Measurements from ENCODE around the gene MCTP1.
"Not testable (repeated sequence)": the region's sequence is repeated elsewhere in the genome, so short reads cannot be mapped to it uniquely, and the experiment has no call there.

Gene MCTP1

DNA sequence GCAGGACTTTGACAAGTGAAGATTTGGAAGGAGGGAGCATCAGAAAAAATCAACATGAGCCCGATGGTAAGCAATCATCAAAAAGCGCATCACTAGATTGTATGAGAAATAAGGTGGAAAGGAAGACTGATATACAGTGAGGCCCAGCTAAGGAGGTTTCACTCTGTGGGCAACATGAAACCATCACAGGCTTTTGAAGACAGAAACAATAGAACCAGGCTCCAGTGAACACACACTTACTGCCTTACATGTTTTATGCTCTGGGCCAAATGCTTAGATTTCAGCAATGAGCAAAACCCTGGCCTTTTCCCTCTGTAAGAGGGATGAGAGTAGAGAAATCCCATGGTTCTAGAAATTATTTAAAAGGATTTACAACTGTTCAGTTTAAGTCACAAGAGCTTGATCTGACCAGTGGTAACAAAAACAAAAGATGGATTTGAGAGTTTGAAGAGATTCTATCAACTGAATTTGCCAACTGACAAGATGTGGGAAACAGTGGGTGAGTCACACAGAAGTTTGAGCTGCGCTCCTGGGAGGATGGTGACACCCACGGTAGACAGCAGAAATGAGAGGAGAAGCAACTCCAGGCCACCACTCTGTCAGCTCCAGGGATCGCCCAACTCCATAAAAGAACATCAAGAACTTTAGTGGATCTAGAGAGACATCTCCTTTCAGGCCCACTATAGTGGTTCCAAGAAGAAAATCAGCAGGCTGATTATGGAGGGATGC lies 261.8 kb downstream of the MCTP1 start:
- DNase-seq = no peak

DNA sequence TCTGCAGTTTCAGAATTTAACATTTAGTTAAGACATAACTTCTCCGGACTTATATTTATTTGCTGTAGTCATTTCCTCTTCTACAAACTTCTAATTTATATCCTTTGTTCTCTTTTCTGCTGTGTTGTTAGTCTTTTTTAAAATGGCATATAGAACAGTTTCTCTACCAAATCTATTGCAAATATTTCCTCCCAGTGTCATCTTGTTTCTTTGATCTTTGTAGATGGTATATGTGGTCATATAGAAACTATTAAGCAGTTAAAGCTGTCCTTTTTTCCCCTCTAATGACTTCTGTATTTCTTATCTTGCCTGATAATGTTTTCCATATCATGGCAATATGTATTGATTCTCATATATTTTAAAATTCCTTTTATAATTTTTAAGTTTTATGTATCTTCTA lies 264.5 kb downstream of the MCTP1 start:
- no peak for DNase-seq

DNA sequence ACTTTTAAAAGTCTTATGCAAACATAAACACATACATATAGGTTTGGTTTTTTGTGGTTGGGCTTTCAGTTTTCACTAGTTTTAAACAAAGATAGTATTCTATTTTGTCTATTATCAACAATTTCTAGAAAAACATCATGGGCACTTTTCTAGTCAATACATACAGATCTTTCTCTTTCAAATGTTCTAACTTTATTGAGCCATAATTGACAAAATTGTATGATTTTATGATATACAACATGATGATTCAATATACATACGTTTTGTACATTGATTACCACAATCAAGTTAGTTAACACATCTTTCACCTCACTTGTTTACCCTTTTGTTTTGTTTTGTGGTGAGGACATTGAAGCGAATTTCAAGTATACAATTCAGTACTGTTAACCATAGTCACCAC lies 265.9 kb downstream of the MCTP1 start:
- no peak for DNase-seq

DNA sequence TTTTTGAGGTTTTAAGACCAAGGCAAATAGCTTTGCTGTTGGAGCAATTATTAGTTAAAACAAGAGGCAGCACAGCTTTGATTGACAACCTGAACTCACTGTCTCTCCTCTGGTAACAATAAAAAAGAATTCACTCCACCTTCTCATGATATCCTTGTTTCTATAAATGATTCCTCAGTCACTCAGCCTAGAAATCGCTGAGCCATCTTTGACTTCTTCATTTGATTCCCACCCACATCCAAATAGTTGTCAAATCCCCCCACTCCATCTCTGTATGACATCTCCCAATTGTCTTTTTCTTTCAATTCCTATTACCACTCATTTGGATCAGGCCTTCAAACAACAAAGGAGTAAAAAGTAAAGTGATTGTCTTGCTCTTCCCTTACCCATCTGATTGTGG lies 266.4 kb downstream of the MCTP1 start:
- DNase-seq = no peak

DNA sequence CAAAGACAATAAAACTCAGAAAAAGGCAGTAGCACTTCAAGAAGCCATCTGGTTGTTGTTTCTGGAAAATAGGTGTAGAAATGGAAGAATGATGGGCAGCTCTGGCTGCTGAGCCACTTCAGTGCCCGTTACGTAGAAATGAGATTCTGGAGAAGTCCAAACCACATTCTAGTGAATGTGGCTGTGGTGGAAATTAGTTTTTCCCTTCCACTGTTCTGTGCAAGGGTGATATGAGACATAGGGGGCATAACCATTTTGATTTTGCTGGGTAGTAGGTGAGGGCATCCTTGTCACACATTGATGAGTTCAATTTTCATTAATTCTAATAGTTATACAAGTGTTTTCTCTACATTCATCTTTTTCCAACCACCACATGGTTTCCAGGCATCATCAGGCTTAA lies 275.1 kb downstream of the MCTP1 start:
- no peak for DNase-seq

DNA sequence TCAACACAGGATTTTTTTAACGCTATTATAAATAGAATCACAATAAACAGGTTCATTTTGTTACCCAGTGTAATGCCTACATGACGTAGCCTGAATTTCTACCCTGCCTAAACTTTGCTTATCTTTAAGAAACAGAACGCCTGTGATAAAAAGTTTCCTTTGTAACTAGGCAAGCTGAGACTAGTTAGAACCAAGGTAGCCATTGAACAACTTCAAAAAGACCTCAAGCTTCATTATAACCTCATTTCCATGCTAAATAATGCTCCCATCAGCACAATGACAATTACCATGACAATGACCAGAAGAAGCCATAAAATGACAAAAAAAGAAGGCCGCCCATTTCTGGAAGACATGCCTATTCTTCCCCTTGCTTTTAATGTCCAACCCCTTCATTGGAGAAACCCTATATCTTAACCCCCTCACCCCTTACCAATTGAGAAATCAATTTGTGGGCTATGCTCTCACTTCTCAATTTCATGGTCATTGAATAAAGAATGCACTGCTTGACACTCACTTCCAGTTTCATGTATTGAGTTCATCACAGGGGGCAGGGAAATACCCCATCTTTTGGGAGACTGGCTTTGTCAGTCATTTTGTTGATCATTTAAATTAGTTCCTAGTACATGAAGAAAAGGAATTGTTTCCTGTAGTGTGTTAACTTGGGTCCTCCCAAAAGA lies 276.8 kb downstream of the MCTP1 start:
- DNase-seq = no peak

DNA sequence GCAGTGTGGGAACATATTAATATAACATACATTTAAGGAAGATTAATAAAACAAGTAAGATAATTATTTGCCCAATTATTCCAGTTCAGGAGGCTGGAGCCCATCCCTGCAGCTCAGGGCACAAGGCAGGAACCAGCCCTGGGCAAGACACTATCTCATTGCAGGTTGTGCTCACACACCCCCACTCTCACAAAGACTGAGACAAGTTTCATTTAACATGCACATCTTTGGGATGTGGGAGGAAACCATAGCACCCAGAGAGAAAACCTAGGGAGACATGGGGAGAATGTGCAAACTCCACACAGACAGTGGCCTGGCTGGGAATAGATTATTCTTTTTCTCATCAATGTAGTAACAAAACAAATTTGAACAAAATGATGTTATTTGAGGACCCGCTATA lies 279.1 kb downstream of the MCTP1 start:
- DNase-seq = no peak

DNA sequence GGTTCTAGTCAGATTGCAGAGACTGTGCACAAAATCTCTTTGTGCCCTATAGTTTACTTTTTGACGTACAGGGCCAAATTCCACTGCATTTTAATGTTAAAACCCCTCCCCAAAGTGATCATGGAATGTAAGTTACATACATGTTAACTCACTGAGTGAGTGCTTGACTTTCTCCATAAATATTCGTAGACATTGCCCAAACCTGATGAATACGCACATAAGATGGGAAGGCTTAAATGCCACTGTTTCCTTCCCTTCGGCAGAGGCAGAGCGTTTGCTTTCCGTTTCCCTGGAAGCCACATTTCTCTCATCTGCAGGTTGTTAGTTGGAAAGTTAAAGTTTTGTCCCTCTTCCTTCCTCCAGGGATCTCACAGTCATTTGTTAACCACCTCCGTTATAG lies 286.2 kb downstream of the MCTP1 start:
- DNase-seq = no peak

DNA sequence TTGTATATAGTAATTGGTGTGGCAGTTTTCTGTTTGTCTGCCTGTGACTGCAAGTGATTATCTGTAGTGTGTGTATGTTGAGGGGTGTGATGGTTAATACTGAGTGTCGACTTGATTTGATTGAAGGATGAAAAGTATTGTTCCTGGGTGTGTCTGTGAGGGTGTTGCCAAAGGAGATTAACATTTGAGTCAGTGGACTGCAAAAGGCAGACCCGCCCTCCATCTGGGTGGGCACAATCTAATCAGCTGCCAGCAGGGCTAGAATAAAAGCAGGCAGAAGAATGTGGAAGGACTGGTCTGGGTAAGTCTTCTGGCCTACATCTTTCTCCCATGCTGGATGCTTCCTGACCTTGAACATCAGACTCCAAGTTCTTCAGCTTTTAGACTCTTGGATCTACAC lies 290.4 kb downstream of the MCTP1 start:
- DNase-seq = not testable (repeated sequence)

DNA sequence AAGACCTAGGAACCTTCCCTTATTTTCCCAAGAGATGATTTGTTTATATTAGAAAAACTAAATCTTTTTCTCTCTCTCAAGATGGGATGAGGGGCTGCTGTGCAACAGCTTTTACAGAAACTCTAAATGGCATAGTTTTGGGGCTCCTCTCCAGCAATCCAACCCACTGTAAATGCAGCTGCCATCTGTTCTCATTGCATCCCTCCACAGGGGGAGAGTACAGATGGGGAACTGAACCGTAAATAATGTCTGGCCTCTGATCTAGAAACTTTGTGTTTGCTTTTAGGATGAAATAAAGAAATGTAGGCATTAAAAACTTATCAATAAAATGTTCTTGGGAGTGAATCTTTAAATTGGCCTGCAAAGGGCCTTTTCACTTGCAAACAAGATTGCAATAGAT lies 291.4 kb downstream of the MCTP1 start:
- no peak for DNase-seq

DNA sequence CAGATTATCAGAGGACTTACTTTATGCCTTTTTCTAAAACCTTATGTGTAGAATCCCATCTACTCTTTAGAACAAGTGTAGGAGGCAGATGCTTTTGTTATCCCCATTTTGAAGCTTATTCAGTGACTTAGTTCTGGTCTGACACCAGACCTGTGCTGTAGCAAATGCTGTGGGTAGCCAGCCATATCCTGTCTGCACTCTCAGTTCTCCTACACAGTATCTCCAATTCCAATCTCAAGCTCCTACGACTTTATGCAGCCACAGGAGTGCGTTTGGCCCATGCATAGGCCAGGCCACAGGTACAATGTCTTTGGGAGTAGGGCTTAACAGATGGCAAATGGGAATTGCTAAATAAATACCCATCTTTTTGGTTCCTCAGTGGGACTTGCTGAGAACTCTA lies 292.6 kb downstream of the MCTP1 start:
- DNase-seq = no peak

DNA sequence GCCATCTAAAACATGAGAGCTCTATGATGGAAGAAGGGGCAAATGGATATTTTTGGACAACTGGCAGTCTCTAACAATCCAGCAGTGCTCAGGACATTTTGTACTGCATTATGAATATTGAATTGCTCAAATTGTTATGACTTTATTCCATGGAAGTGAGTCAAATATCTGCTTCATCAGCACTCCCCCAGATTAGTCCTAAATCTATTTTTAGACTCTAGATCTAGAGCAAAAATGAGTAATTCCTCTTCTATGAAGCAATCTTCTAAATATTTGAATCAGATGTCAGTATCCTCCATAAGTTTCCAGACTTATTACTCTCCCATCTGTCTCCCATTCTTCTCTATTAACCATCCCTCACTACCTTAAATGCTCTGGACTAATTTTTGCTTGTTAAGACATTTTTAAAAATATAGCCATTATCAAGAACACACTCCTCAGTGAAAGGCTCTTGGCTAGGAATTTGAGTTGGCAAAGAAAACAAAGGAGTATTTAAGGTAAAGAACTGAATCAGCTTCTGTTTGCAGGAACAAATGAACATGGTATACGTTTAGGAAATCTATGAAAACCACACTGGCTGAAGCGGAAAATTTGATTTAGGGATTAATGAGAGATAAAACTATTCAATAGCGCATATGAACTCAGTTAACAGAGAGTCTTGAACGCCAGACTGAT lies 300.9 kb downstream of the MCTP1 start:
- no peak for DNase-seq

DNA sequence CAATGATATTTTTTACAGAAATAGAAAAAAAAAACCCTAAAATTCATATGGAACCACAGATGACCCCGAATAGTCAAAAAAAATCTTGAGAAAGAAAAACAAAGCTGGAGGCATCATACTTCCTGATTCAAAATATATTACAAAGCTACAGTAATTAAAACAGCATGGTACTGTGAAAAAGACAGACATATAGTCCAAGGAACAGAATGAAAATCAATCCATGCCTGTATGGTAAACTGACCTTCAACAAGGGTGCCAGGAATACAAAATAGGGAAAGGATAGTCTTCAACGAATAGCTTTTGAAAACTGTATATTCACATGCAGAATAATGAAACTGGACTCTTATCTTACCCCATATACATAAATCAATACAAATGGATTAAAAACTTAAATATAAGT lies 307.5 kb downstream of the MCTP1 start:
- DNase-seq = no peak

DNA sequence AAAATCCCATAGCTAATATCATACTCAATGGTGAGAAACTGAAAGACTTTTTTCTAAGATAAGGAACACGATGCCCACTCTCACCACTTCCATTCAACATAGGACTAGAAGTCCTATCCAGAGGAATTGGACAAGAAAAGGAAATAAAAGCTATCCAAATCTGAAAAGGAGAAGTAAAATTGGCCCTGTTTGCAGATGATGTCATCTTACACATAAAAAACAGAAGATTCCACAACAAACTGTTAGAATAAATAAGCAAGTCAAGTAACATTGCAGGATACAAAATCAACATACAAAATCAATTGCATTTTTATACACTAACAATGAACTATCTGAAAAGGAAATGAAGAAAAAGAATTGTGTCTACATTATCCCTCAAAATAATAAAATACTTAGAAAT lies 308.0 kb downstream of the MCTP1 start:
- no peak for DNase-seq

DNA sequence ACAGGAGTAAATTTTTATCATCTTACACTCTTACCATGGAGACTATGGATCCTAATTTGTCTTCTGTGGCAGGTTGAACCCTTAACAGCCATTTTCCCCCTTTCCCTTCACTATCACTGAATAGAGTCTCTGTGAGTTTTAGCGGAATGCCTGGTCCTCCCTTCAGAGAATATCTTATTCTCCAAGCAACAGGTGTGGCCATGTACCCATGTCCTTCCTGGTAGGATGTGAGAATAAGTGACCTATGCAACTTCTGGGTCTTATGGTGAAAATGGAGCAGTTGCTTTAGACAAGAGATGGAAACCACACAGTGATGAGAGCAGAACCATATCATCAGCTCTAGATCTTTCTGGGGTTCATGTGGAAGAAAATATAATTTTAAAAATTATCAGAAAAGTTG lies 312.6 kb downstream of the MCTP1 start:
- DNase-seq = no peak

DNA sequence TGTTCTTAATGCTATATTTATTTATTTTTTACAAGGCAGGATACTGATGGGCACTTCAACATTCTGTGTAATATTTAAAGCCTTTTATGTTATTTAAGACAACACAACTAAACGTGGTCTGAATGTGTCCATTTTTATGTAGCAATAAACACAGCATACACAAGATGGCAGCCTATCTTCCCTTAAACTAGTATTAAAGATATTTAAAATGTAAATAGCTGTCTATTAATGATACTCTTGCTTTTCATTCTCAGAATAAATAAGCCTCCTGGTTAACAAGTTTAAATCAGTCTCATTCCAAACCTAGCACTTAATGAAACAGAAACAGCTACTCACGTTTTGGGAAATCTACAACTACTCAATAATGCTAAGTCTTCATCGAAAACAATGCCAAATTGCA lies 315.7 kb downstream of the MCTP1 start:
- DNase-seq = no peak

DNA sequence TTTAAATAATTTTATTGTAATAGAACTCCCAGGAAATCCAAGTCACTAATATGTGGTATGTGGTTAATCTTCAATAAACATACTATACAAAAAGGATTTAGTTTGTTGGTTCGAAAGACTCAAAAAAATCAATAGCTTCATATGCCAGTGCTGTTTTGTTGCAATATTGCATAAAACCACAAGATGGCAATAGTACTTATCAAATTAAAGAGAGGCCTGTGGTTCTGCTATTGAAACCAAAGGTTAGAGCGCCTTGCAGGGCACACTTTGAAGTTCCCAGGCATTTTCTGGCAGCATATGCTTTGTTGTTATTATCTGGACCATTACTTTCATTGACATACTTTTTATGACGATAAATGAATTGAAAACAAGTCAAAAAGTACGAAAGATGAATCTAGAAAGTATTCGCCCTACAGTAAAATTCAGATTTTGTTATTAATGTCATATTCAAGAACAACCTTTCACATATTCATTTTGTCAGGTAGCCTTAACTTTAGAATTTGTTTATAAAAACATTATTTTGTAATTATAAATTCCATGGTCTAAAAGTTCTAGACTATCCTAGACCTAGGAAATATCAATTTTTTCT lies 316.3 kb downstream of the MCTP1 start:
- no peak for DNase-seq

DNA sequence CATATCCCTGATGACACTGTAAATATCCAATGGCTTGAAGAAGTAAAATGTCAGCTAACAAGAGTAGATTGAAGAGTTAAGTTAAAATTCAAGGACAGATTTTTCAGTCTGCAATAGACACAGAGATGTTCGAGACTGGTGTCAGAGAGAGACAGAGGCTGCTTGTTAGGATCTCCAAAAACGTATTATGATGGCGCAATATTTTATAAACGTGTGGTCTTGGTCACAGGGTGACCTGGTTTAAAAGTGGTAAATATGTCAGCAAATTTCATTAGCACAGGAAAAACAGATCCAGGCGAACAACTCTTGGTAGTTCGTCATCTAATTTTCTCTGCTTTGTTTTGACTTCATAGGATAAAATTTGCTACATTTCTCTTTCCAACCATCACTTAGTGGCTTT lies 317.4 kb downstream of the MCTP1 start:
- DNase-seq = no peak

DNA sequence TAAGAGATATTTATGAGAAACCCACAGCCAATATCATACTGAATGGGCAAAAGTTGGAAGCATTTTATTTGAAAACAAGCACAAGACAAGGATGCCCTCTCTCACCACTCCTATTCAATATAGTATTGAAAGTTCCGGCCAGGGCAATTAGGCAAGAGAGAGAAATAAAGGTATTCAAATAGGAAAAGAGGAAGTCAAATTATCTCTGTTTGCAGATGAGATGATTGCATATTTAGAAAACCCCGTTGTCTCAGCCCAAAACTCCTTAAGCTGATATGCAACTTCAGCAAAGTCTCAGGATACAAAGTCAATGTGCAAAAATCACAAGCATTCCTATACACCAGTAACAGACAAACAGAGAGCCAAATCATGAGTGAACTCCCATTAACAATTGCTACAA lies 325.6 kb downstream of the MCTP1 start:
- not testable (repeated sequence) for DNase-seq

DNA sequence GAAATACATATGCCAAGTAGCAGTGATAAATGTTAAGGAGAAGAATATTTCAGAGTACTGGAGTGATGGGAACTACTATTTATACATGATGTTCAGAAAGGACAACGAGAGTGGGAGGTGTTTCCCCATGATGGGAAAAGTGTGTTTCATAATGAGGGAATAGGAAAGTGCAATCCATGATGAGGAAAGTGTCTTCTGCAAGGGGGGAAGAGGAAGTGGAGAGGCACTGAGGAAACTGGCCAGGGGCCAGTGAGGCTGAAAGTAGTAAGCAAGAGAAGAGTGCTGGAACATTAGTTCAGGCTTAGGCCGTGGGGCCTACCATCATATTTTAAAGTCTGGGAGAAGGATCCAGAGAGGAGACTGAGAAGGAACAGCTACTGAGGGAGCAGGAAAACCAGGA lies 339.2 kb downstream of the MCTP1 start:
- no peak for DNase-seq

DNA sequence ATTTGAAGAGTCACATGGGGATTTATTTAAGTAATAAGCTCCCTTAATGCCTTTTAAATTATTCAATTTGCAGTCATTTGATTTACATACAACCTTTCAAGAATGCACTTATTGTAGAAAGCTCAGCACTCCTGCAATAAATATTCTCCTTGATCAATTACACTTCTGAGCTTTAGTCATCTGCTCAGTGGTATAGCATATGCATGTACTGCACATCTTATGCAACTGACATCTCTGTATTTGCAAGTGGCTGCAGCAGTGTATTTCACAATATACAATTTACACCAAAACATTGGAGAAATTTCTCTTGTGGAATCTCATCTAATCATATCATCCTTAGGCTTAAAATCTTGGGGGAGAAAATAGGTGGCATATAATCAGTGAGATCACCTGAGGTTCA lies 340.7 kb downstream of the MCTP1 start:
- DNase-seq = no peak

DNA sequence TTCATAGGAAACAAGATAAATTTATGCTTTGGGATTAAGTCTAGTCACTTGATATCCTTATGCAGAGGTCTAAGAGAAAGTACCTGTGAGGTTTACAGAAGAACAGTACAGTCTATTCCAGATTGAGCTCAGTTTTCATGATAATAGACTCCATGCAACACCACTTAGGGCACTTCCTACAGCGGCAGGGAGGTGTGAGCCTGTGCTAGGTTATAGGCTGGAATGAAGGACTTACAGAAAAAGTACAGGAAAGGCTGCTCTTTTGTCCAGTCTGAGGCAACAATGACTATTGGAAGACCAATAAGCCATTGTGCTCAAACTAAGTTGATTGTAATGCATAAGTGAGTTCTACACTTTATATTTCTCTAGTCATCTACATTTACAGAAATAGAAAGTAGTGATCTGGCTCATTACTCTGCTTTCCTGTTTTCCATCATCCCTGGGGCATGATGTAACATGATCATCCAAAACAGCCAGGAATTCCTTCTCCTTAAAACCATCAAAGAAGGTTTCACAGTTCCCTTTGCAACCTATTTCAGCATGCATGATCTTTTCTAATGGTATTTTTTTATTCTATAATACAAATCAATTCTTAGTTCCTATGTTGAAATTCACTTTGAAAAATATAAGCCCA lies 343.7 kb downstream of the MCTP1 start:
- no peak for DNase-seq

DNA sequence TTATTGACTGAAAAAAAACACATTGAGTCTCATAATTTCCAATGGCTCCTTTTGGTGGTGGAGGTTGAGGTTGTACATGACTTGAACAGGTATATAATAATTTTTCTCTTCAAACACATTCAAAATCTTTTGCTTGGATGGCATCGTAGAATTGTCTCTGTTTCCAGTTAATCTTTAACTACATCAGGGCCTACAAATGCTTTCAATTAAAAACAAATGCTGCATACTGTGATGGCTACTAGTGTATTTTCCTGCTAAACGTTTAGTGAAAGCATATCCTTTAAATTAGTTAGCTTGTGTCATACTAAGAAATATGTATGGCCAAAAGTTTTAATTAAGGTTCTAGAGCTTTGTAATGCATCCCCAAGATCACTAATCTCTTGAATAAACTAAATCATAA lies 352.6 kb downstream of the MCTP1 start:
- no peak for DNase-seq

DNA sequence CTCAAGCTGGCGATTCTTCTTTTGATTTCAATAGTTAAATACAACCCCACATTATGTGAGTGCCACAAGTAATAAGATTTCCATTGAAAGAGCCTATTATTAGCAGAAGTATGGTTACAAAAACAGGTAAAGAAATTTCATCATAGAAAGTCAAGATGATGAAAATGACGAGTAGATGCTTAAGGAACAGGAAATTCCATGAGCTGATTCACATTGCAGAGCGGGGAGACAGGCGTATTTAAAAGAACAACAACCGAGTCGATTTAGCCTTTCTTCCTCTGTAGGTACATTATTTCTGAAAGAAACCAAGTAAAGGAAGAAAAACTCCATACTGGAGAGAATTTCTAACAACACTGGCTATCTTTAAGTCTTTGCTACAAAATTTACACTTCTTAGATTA lies 356.0 kb downstream of the MCTP1 start:
- no peak for DNase-seq
